ENCODE results near the gene KRT83. TPM values are rescaled to one million over a fixed set of nuclear protein-coding genes. Genes with fewer than 3 reads are reported as not detected.

The KRT83 gene
- total and polyA plus RNA-seq, 2 of the 13 experiments (the other 11 are each of a cell fraction or from before 2014, with no cell fraction given), result not detected

DNA sequence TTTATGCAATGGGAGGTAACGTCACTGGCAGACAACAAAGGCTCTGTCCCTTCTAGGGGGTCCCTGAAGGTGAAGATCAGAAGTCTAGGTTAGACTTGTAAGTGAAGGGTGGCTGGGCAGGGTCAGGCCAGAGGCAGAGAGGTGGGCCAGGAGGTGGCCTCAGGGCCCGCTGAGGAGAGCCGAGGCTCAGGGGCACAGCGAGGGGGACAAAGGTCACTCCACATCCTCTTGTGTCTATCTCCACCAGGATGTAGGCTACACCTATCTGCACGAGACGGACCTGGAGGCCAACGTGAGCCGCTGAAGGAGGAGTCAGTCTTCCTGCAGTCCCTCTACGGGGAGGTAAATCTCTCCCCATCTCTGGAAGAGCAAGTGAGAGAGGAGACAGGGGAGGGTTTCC lies 25.8 kb upstream of the KRT83 start:
- 11% methylated on average over 6 of the region's 9 CpGs for WGBS (ENCODE audit: low lambda C conversion rate)
- in situ Hi-C loops (cut with HindIII; ENCODE audit: extremely low pct_ligation_motif_present, low pct_unique_long_range_greater_than_20kb), result no loop called here
- TF ChIP-seq, protein P1, sequence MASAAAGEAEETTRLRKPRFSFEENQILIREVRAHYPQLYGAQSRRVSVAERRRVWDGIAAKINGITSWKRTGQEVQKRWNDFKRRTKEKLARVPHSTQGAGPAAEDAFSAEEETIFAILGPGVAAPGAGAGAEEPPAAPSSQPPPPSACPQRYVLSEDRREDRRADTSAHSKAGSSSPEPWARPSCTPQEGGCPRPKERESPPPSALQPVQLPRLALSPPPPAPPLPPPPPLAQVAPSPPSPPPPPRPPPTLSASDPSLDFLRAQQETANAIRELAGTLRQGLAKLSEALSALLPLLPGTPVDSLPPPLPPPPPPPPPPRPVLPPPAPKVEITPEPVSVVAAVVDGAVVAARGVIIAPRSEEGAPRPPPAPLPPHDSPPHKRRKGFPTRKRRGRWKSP (CRISPR knock-in tag; IDR thresholded peaks at IDR 0.05), result no peak
- TF ChIP-seq, protein P2, sequence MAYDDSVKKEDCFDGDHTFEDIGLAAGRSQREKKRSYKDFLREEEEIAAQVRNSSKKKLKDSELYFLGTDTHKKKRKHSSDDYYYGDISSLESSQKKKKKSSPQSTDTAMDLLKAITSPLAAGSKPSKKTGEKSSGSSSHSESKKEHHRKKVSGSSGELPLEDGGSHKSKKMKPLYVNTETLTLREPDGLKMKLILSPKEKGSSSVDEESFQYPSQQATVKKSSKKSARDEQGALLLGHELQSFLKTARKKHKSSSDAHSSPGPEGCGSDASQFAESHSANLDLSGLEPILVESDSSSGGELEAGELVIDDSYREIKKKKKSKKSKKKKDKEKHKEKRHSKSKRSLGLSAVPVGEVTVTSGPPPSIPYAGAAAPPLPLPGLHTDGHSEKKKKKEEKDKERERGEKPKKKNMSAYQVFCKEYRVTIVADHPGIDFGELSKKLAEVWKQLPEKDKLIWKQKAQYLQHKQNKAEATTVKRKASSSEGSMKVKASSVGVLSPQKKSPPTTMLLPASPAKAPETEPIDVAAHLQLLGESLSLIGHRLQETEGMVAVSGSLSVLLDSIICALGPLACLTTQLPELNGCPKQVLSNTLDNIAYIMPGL (CRISPR knock-in tag; IDR thresholded peaks at IDR 0.05; ENCODE audit: borderline replicate concordance in 1 of 2, low read depth in 1 of 2), result no peak
- TF ChIP-seq KAT7 (CRISPR knock-in tag; IDR thresholded peaks at IDR 0.05; ENCODE audit: borderline replicate concordance) (no peak), ZNF331 (CRISPR knock-in tag; IDR thresholded peaks at IDR 0.05) (no peak)
- TF ChIP-seq, protein P3, sequence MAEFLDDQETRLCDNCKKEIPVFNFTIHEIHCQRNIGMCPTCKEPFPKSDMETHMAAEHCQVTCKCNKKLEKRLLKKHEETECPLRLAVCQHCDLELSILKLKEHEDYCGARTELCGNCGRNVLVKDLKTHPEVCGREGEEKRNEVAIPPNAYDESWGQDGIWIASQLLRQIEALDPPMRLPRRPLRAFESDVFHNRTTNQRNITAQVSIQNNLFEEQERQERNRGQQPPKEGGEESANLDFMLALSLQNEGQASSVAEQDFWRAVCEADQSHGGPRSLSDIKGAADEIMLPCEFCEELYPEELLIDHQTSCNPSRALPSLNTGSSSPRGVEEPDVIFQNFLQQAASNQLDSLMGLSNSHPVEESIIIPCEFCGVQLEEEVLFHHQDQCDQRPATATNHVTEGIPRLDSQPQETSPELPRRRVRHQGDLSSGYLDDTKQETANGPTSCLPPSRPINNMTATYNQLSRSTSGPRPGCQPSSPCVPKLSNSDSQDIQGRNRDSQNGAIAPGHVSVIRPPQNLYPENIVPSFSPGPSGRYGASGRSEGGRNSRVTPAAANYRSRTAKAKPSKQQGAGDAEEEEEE (CRISPR knock-in tag; IDR thresholded peaks at IDR 0.05; ENCODE audit: borderline replicate concordance), result no peak
- H3K4me2 ChIP-seq (ENCODE audit: low read depth, low read length), result no peak overlapping the region
- intact Hi-C loops (cut with micrococcal nuclease; ENCODE audit: unreplicated experiment), result no loop called here
- H3K4me1 ChIP-seq (ENCODE audit: insufficient read depth, low read length), result peaks cover 10% of the 10 kb centered on the region
- H4K20me1 ChIP-seq (ENCODE audit: insufficient read depth, low read length), result no peaks in the 10 kb centered on the region
- H3K79me2 ChIP-seq (ENCODE audit: insufficient read depth, low read length), result no peaks in the 10 kb centered on the region
- ATAC-seq, result peak; percentile 39
- H3K27ac ChIP-seq (ENCODE audit: extremely low read length, insufficient read depth, low read length), result no peak overlapping the region
- H2AFZ ChIP-seq (ENCODE audit: low read length), result no peak overlapping the region
- ChIA-PET CTCF (ENCODE audit: low intra/inter-chr PET ratio, low total read pairs) (no interaction called here), POLR2A (no interaction called here)
- no peaks in the 10 kb centered on the region for H3K36me3 ChIP-seq (replicated peaks in 1 of 2; ENCODE audit: control insufficient read depth in 1 of 2, insufficient read depth in 2 of 2, low read length in 2 of 2)
- no peak overlapping the region for H3K4me3 ChIP-seq (replicated peaks in 1 of 3; ENCODE audit: insufficient read depth in 1 of 3, low read depth in 2 of 3, low read length in 3 of 3)
- no peak for DNase-seq (ENCODE audit: low spot score)
- no TSS peak for BruUV-seq (replicated peaks)
- peaks cover 2 to 30% of the 10 kb centered on the region in 2 experiments for H3K27me3 ChIP-seq (ENCODE audit: control insufficient read depth in 1 of 2, insufficient read depth in 2 of 2, low read length in 2 of 2)
- H3K9me3 ChIP-seq (ENCODE audit: low read length), result no peaks in the 10 kb centered on the region
- FAIRE-seq, result no peak
- H3K9ac ChIP-seq (ENCODE audit: insufficient read depth, low read depth, low read length), result no peak overlapping the region

Data from HepG2 (cell line).